H9 (cell line): ENCODE results near the gene NDUFA5. TPM values are rescaled to one million over a fixed set of nuclear protein-coding genes. Genes with fewer than 3 reads are reported as not detected.

Experiments
- DNase-seq: peaks from one replicate; pipeline ENCODE4 v3.0.0-alpha.2; 2017
- H2AFZ ChIP-seq: one replicate; pipeline ENCODE4 v1.6.1; 2013; ENCODE audit warnings: mild to moderate bottlenecking, low read length, control low read depth, moderate library complexity
- H2AK5ac ChIP-seq: 2 replicates; pipeline ENCODE4 v1.6.1; 2013; ENCODE audit warnings: low read length, control low read depth, mixed read lengths; ENCODE audit not compliant: insufficient read length
- H2BK120ac ChIP-seq: one replicate; pipeline ENCODE4 v1.6.1; 2013; ENCODE audit warnings: low read depth, mild to moderate bottlenecking, low read length, control low read depth, inconsistent platforms; ENCODE audit not compliant: poor library complexity, severe bottlenecking
- H2BK12ac ChIP-seq: 2 replicates; pipeline ENCODE4 v1.6.1; 2013; ENCODE audit warnings: low read length, control low read depth, mixed read lengths, low read depth; ENCODE audit not compliant: insufficient read length
- H2BK15ac ChIP-seq: 2 replicates; pipeline ENCODE4 v1.6.1; 2013; ENCODE audit warnings: low read depth, low read length, control low read depth
- H2BK20ac ChIP-seq: one replicate; pipeline ENCODE4 v1.6.1; 2013; ENCODE audit warnings: low read depth, mild to moderate bottlenecking, low read length, control low read depth, inconsistent platforms; ENCODE audit not compliant: poor library complexity, severe bottlenecking
- H2BK5ac ChIP-seq: 2 replicates; pipeline ENCODE4 v1.6.1; 2013; ENCODE audit warnings: low read length, control low read depth, mixed read lengths; ENCODE audit not compliant: insufficient read length
- H3K14ac ChIP-seq: 2 replicates; pipeline ENCODE4 v1.6.1; 2013; ENCODE audit warnings: low read length, control low read depth; ENCODE audit not compliant: insufficient read depth
- H3K18ac ChIP-seq: 2 replicates; pipeline ENCODE4 v1.6.1; 2013; ENCODE audit warnings: low read depth, mild to moderate bottlenecking, mixed read lengths, low read length, control low read depth; ENCODE audit not compliant: insufficient read length
- H3K23ac ChIP-seq: 2 replicates; pipeline ENCODE4 v1.6.1; 2013; ENCODE audit warnings: low read length, control low read depth, mixed read lengths, low read depth; ENCODE audit not compliant: insufficient read length
- H3K23me2 ChIP-seq: 2 replicates; pipeline ENCODE4 v1.6.1; 2013; ENCODE audit warnings: low read depth, mild to moderate bottlenecking, mixed read lengths, low read length, control low read depth; ENCODE audit not compliant: insufficient read length, poor library complexity, severe bottlenecking
- H3K27ac ChIP-seq: 2 replicates; pipeline ENCODE4 v1.5.1; 2013; ENCODE audit warnings: low read length, control low read depth, mixed read lengths, low read depth; ENCODE audit not compliant: insufficient read length
- H3K27me3 ChIP-seq: 2 replicates; pipeline ENCODE4 v1.6.1; 2013; ENCODE audit warnings: low read length, control low read depth, inconsistent platforms; ENCODE audit not compliant: insufficient read depth
- H3K4ac ChIP-seq: 2 replicates; pipeline ENCODE4 v1.6.1; 2013; ENCODE audit warnings: low read depth, mild to moderate bottlenecking, control low read depth, inconsistent platforms, low read length, moderate library complexity
- H3K4me1 ChIP-seq: 2 replicates; pipeline ENCODE4 v1.6.1; 2013; ENCODE audit warnings: low read length, control low read depth, inconsistent platforms; ENCODE audit not compliant: insufficient read depth
- H3K4me2 ChIP-seq: 2 replicates; pipeline ENCODE4 v1.6.1; 2013; ENCODE audit warnings: low read length, control low read depth, mixed read lengths; ENCODE audit not compliant: insufficient read length, insufficient read depth
- H3K56ac ChIP-seq: 2 replicates; pipeline ENCODE4 v1.6.1; 2013; ENCODE audit warnings: low read depth, mild to moderate bottlenecking, mixed read lengths, low read length, control low read depth; ENCODE audit not compliant: insufficient read length
- H3K79me1 ChIP-seq: 2 replicates; pipeline ENCODE4 v1.6.1; 2013; ENCODE audit warnings: low read depth, mild to moderate bottlenecking, moderate library complexity, low read length, control low read depth, inconsistent platforms; ENCODE audit not compliant: insufficient read depth, poor library complexity, severe bottlenecking
- H3K79me2 ChIP-seq: 2 replicates; pipeline ENCODE4 v1.6.1; 2013; ENCODE audit warnings: low read length, control low read depth, inconsistent platforms; ENCODE audit not compliant: insufficient read depth
- H3K9ac ChIP-seq: 2 replicates; pipeline ENCODE4 v1.6.1; 2013; ENCODE audit warnings: low read length, control low read depth, mixed read lengths; ENCODE audit not compliant: insufficient read length; ENCODE audit errors: extremely low read depth
- H3K9me3 ChIP-seq: one replicate; pipeline ENCODE4 v1.6.1; 2013; ENCODE audit warnings: low read depth, low read length, inconsistent platforms; ENCODE audit not compliant: control insufficient read depth
- H3T11ph ChIP-seq: one replicate; pipeline ENCODE4 v1.6.1; 2013; ENCODE audit warnings: mild to moderate bottlenecking, low read length, control low read depth, inconsistent platforms
- H4K20me1 ChIP-seq: one replicate; pipeline ENCODE4 v1.6.1; 2013; ENCODE audit not compliant: control insufficient read depth, insufficient read length, insufficient read depth
- H4K5ac ChIP-seq: 2 replicates; pipeline ENCODE4 v1.6.1; 2013; ENCODE audit warnings: low read depth, mild to moderate bottlenecking, mixed read lengths, low read length, control low read depth; ENCODE audit not compliant: insufficient read length
- H4K8ac ChIP-seq: replicated peaks from 2 replicates; pipeline ENCODE4 v1.6.1; 2013; ENCODE audit warnings: low read length, control low read depth, mixed read lengths, low read depth; ENCODE audit not compliant: insufficient read length
- H4K91ac ChIP-seq: 2 replicates; pipeline ENCODE4 v1.6.1; 2013; ENCODE audit warnings: low read depth, mild to moderate bottlenecking, moderate library complexity, mixed read lengths, low read length, control low read depth; ENCODE audit not compliant: insufficient read length
- H3K27ac Mint-ChIP-seq, 3 experiments: 2 replicates in 2 of 3; 3 replicates in 1 of 3; pipeline ENCODE4 v1.8.0; 2020 to 2021; ENCODE audit warnings: mixed read lengths in 3 of 3, mild to moderate bottlenecking in 1 of 3, moderate library complexity in 1 of 3
- H3K27me3 Mint-ChIP-seq: 2 replicates; pipeline ENCODE4 v1.8.0; 2021; ENCODE audit warnings: low read depth, mild to moderate bottlenecking, moderate library complexity, mixed read lengths
- H3K36me3 Mint-ChIP-seq, 3 experiments: 2 replicates in 2 of 3; 3 replicates in 1 of 3; pipeline ENCODE4 v1.8.0; 2020 to 2021; ENCODE audit warnings: low read depth in 3 of 3, mixed read lengths in 3 of 3; ENCODE audit not compliant: insufficient read depth in 1 of 3
- H3K4me1 Mint-ChIP-seq, 2 experiments: 2 replicates each; pipeline ENCODE4 v1.8.0; 2020; ENCODE audit warnings: mixed read lengths in 2 of 2
- H3K4me3 Mint-ChIP-seq, 2 experiments: 2 replicates in 1 of 2; 3 replicates in 1 of 2; pipeline ENCODE4 v1.8.0; 2020 to 2021; ENCODE audit warnings: mild to moderate bottlenecking in 2 of 2, mixed read lengths in 2 of 2, moderate library complexity in 1 of 2
- H3K9me3 Mint-ChIP-seq, 2 experiments: 2 replicates in 1 of 2; 3 replicates in 1 of 2; pipeline ENCODE4 v1.8.0; 2020; ENCODE audit warnings: mild to moderate bottlenecking in 2 of 2, mixed read lengths in 2 of 2, moderate library complexity in 1 of 2
- WGBS: extraction: QIAGEN DNeasy Blood & Tissue Kit; methylation state at CpG from one replicate; pipeline ENCODE4 v1.1.7; 2013; ENCODE audit warnings: missing lambda C conversion rate, low lambda C conversion rate, mixed read lengths; ENCODE audit not compliant: insufficient read length; ENCODE audit errors: extremely low coverage; 5-methylcytosine and 5-hydroxymethylcytosine counted together
- total RNA-seq: library from RNA; stranded (reverse); gene quantifications from 2 replicates; pipeline ENCODE4 v1.2.1, GENCODE V29; 2021
- TF ChIP-seq, protein P1 (sequence below): fragments of 200-600 bp; sonication (generic); conservative IDR thresholded peaks from 3 replicates; pipeline ENCODE4 v1.8.0; 2021; ENCODE audit warnings: antibody characterized with exemption, mild to moderate bottlenecking

NDUFA5 gene
- total RNA-seq, 1 experiment from 2014 or later, result 76.5 TPM

DNA sequence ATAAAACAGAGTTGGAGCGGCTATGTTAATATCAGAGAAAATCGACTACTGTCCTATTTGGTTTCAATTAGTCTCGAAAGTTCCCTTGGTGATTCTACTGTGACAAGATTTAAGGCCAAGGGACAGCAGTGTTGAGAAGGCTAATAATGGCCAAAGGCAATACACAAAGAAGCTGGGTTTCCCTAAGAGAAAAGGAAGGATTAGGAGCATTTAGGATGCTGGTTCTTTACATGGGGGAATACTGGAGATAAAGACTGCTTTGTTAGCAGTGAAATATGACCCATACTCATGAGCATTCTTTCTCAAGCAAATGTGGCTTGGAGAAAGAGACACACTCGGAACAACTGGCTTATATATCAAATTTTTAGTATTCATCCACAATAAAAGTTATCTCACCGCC, 55.4 kb downstream of the NDUFA5 start:
- Histone ChIP-seq H3K18ac (no peak overlapping the region), H4K8ac (no peak overlapping the region), H3T11ph (no peak overlapping the region), H3K79me2 (no peaks in the 10 kb centered on the region), H4K20me1 (no peaks in the 10 kb centered on the region), H2BK12ac (no peak overlapping the region), H3K27me3 (no peaks in the 10 kb centered on the region), H2BK120ac (no peak overlapping the region), H3K9me3 (peaks cover 9% of the 10 kb centered on the region), H3K56ac (no peak overlapping the region), H2BK20ac (no peak overlapping the region), H3K4me1 (no peaks in the 10 kb centered on the region), H3K23me2 (no peaks in the 10 kb centered on the region), H3K9ac (no peak overlapping the region), H2BK15ac (no peak overlapping the region), H4K91ac (no peak overlapping the region), H3K14ac (no peak overlapping the region), H2BK5ac (no peak overlapping the region), H3K23ac (no peak overlapping the region), H3K79me1 (no peaks in the 10 kb centered on the region), H3K27ac (no peak overlapping the region), H3K4me2 (no peak overlapping the region), H2AK5ac (no peak overlapping the region), H4K5ac (no peak overlapping the region), H2AFZ (no peak overlapping the region), H3K4ac (no peak overlapping the region)
- no peak overlapping the region for H3K4me3 Mint-ChIP-seq
- no CpG with 5 or more reads among the region's 5 CpGs for WGBS
- H3K36me3 Mint-ChIP-seq, result peaks cover 16 to 29% (median 22%) of the 10 kb centered on the region in 3 experiments
- peaks cover 2% of the 10 kb centered on the region; the same call in 1 of the 2 replicates for H3K27me3 Mint-ChIP-seq
- peaks cover 28 to 31% of the 10 kb centered on the region in 2 experiments for H3K4me1 Mint-ChIP-seq
- DNase-seq, result no peak
- TF ChIP-seq, protein P1, sequence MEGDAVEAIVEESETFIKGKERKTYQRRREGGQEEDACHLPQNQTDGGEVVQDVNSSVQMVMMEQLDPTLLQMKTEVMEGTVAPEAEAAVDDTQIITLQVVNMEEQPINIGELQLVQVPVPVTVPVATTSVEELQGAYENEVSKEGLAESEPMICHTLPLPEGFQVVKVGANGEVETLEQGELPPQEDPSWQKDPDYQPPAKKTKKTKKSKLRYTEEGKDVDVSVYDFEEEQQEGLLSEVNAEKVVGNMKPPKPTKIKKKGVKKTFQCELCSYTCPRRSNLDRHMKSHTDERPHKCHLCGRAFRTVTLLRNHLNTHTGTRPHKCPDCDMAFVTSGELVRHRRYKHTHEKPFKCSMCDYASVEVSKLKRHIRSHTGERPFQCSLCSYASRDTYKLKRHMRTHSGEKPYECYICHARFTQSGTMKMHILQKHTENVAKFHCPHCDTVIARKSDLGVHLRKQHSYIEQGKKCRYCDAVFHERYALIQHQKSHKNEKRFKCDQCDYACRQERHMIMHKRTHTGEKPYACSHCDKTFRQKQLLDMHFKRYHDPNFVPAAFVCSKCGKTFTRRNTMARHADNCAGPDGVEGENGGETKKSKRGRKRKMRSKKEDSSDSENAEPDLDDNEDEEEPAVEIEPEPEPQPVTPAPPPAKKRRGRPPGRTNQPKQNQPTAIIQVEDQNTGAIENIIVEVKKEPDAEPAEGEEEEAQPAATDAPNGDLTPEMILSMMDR, result no peak
- peak overlapping the region in 2 of 3 experiments; percentile 53 to 84; a peak in 4 of 7 replicates for H3K27ac Mint-ChIP-seq
- H3K9me3 Mint-ChIP-seq, result peaks cover 22 to 25% of the 10 kb centered on the region in 2 experiments
